K562 (cell line): ENCODE measurements around the gene SSH3. TPM values are rescaled to one million over a fixed set of nuclear protein-coding genes. Genes with fewer than 3 reads are reported as not detected.

Experiments
- ARID4B ChIP-seq: sonication (generic); formaldehyde crosslinking; IDR thresholded peaks from 2 replicates; pipeline ENCODE4 v1.8.0; 2022; ENCODE audit warnings: mild to moderate bottlenecking, missing genetic modification reagents
- BRCA1 ChIP-seq, 2 experiments: fragments of 450-650 bp in 1 of 2; sonication (generic) in 1 of 2; formaldehyde crosslinking in 1 of 2; IDR thresholded peaks; 2 replicates each; pipeline versions ENCODE4 v1.5.0 to v1.6.1; 2017 to 2020; ENCODE audit warnings: mild to moderate bottlenecking in 1 of 2, missing genetic modification reagents in 1 of 2
- CREBBP ChIP-seq: IDR thresholded peaks from one replicate; pipeline ENCODE4 v1.6.1; 2012; ENCODE audit warnings: low read depth, mild to moderate bottlenecking, control low read depth, inconsistent platforms, low read length
- EP400 ChIP-seq: fragments of 450-650 bp; IDR thresholded peaks from 2 replicates; pipeline ENCODE4 v1.6.1; 2017; ENCODE audit warnings: antibody characterized with exemption, mild to moderate bottlenecking, moderate library complexity
- FOXK2 ChIP-seq, 2 experiments: fragments of 450-650 bp; IDR thresholded peaks in 1 of 2; conservative IDR thresholded peaks in 1 of 2; 2 replicates each; pipeline ENCODE4 v1.6.1; 2016; ENCODE audit warnings: low read depth in 2 of 2, mild to moderate bottlenecking in 1 of 2
- FOXP1 ChIP-seq: sonication (generic); formaldehyde crosslinking; IDR thresholded peaks from 2 replicates; pipeline ENCODE4 v1.8.0; 2022; ENCODE audit warnings: mild to moderate bottlenecking, missing genetic modification reagents
- MTA1 ChIP-seq: fragments of 450-650 bp; IDR thresholded peaks from 2 replicates; pipeline ENCODE4 v1.6.1; 2017; ENCODE audit warnings: borderline replicate concordance
- MXD1 ChIP-seq: fragments of 250-450 bp; sonication (Bioruptor Pico); IDR thresholded peaks from 2 replicates; pipeline ENCODE4 v1.8.0; 2021; ENCODE audit warnings: borderline replicate concordance, mild to moderate bottlenecking, moderate library complexity; ENCODE audit not compliant: poor library complexity, severe bottlenecking
- SIN3A ChIP-seq, 2 experiments: fragments of 150-350 bp in 1 of 2; IDR thresholded peaks; 2 replicates each; pipeline ENCODE4 v1.6.1; 2011 to 2016; ENCODE audit warnings: borderline replicate concordance in 2 of 2, low read depth in 2 of 2, low read length in 2 of 2, mild to moderate bottlenecking in 2 of 2, moderate library complexity in 2 of 2; ENCODE audit not compliant: control insufficient read depth in 1 of 2
- SIN3B ChIP-seq: fragments of 450-650 bp; IDR thresholded peaks from 2 replicates; pipeline ENCODE4 v1.6.1; 2017; ENCODE audit warnings: low read depth, mild to moderate bottlenecking, moderate library complexity
- SMAD3 ChIP-seq: fragments of 450-650 bp; formaldehyde crosslinking; conservative IDR thresholded peaks from 2 replicates; pipeline ENCODE4 v1.4.0; 2020; ENCODE audit warnings: mild to moderate bottlenecking
- SP1 ChIP-seq: sonication (generic); formaldehyde crosslinking; IDR thresholded peaks from 2 replicates; pipeline ENCODE4 v1.8.1; 2022; ENCODE audit warnings: mild to moderate bottlenecking, missing genetic modification reagents
- SRSF3 ChIP-seq: fragments of 200-400 bp; formaldehyde crosslinking; IDR thresholded peaks from 2 replicates; pipeline ENCODE4 v1.6.1; 2016; ENCODE audit warnings: mild to moderate bottlenecking, low read length, moderate library complexity; ENCODE audit not compliant: insufficient read depth
- USF2 ChIP-seq: sonication (generic); formaldehyde crosslinking; IDR thresholded peaks from 2 replicates; pipeline ENCODE4 v1.5.0; 2020; ENCODE audit warnings: missing genetic modification reagents
- ZBTB26 ChIP-seq: fragments of 450-650 bp; formaldehyde crosslinking; IDR thresholded peaks from 2 replicates; pipeline ENCODE4 v1.4.0; 2022; ENCODE audit warnings: missing genetic modification characterization
- ZNF143 ChIP-seq: sonication (generic); formaldehyde crosslinking; IDR thresholded peaks from 2 replicates; pipeline ENCODE4 v1.9.0; 2022; ENCODE audit warnings: mild to moderate bottlenecking, missing genetic modification reagents
- ZNF174 ChIP-seq: fragments of 250-450 bp; sonication (Bioruptor Pico); IDR thresholded peaks from 2 replicates; pipeline ENCODE4 v1.4.0; 2020; ENCODE audit warnings: mild to moderate bottlenecking
- ZNF175 ChIP-seq: fragments of 200-800 bp; sonication (Bioruptor generic); IDR thresholded peaks from 2 replicates; pipeline ENCODE4 v1.6.1; 2016; ENCODE audit warnings: low read depth, mild to moderate bottlenecking, missing genetic modification characterization, missing compliant biosample characterization
- ZNF232 ChIP-seq: sonication (generic); formaldehyde crosslinking; IDR thresholded peaks from 2 replicates; pipeline ENCODE4 v1.8.0; 2022; ENCODE audit warnings: mild to moderate bottlenecking, missing genetic modification reagents
- ZNF707 ChIP-seq: fragments of 250-450 bp; sonication (Bioruptor Pico); conservative IDR thresholded peaks from 2 replicates; pipeline ENCODE4 v1.8.0; 2022; ENCODE audit warnings: inconsistent platforms, mild to moderate bottlenecking, moderate library complexity
- polyA plus RNA-seq, 8 experiments: library from polyadenylated mRNA; depleted of rRNA in 4 of 8; stranded (reverse) in 5 of 8; unstranded in 3 of 8; fragments of >200 nt; fragmentation: Nextera tagmentation in 2 of 8; fragmentation: Illumina TruSeq in 1 of 8; extraction: Ambion mirVana in 2 of 8; extraction: Trizol in 1 of 8; gene quantifications; 2 replicates each; pipeline versions ENCODE4 v1.2.1 to v1.2.3, GENCODE V29; 2011 to 2014; ENCODE audit warnings: inconsistent platforms in 1 of 8, missing spikeins in 1 of 8
- total RNA-seq, 7 experiments: library from RNA; depleted of rRNA in 6 of 7; stranded (reverse); fragments of >200 nt in 6 of 7; fragmentation: Illumina TruSeq in 2 of 7; extraction: Trizol in 2 of 7; gene quantifications; 2 replicates each; pipeline versions ENCODE4 v1.2.1 to v1.2.3, GENCODE V29; 2011 to 2021; ENCODE audit warnings: low replicate concordance in 1 of 7

Gene SSH3
- total and polyA plus RNA-seq, 9 of the 15 experiments (the other 6 are each of a cell fraction or from before 2014, with no cell fraction given), result 0.07 to 1.0 (median 0.24) TPM; not detected in 3

GRCh38 chr11:67312187-67313021 lies 9.1 kb downstream of the SSH3 start (continued):
- no peak for TF ChIP-seq USF2 (CRISPR knock-in tag)
- no peak for TF ChIP-seq SRSF3
- TF ChIP-seq EP400, result peak; percentile 63
- TF ChIP-seq ZNF232, result no peak
- TF ChIP-seq MTA1, result peak; percentile 71; the same call in 1 of the 2 replicates
- TF ChIP-seq ZNF143 (CRISPR knock-in tag), result no peak
- TF ChIP-seq SIN3A (IDR thresholded peaks at IDR 0.05; ENCODE audit: borderline replicate concordance in 2 of 2, control insufficient read depth in 1 of 2, low read depth in 2 of 2, low read length in 2 of 2), result no peak
- TF ChIP-seq ZNF175 (CRISPR knock-in tag), result 0 out of 2 replicates have a peak, but pooled peaks have one; percentile 32
- no peak for TF ChIP-seq SMAD3 (CRISPR knock-in tag)
- no peak for TF ChIP-seq CREBBP
- no peak for TF ChIP-seq BRCA1 (IDR thresholded peaks at IDR 0.05)
- TF ChIP-seq BRCA1 (CRISPR knock-in tag; IDR thresholded peaks at IDR 0.05), result no peak
- no peak for TF ChIP-seq ZBTB26 (CRISPR knock-in tag)
- TF ChIP-seq ARID4B (CRISPR knock-in tag), result peak; percentile 54; the same call in 1 of the 2 replicates
- no peak for TF ChIP-seq ZNF174 (CRISPR knock-in tag)
- no peak for TF ChIP-seq FOXP1 (CRISPR knock-in tag)
- TF ChIP-seq SP1, result peak; percentile 48; the same call in 1 of the 2 replicates
- TF ChIP-seq SIN3B, result no peak
- TF ChIP-seq MXD1, result no peak
- TF ChIP-seq ZNF707 (CRISPR knock-in tag), result no peak
- TF ChIP-seq FOXK2 (conservative IDR thresholded peaks at IDR 0.05 in 1 of 2, IDR thresholded peaks at IDR 0.05 in 1 of 2; ENCODE audit: low read depth in 2 of 2), result peak; percentile 34 to 73; a peak in 2 of 4 replicates
